BLaER1 (cell line): ENCODE data around the gene RNF150.

Source experiments
- H3K27ac ChIP-seq: shearing (Covaris generic); formaldehyde crosslinking; 2 replicates; pipeline ENCODE4 v1.8.1; 2022
- H3K27me3 ChIP-seq: shearing (Covaris generic); formaldehyde crosslinking; 2 replicates; pipeline ENCODE4 v1.8.1; 2022
- H3K36me3 ChIP-seq: shearing (Covaris generic); formaldehyde crosslinking; 2 replicates; pipeline ENCODE4 v1.8.1; 2022
- H3K4me1 ChIP-seq: shearing (Covaris generic); formaldehyde crosslinking; 2 replicates; pipeline ENCODE4 v1.8.1; 2022
- H3K4me2 ChIP-seq: shearing (Covaris generic); formaldehyde crosslinking; 2 replicates; pipeline ENCODE4 v1.8.1; 2022
- H3K4me3 ChIP-seq: shearing (Covaris generic); formaldehyde crosslinking; 2 replicates; pipeline ENCODE4 v1.8.1; 2022
- H3K9ac ChIP-seq: shearing (Covaris generic); formaldehyde crosslinking; 2 replicates; pipeline ENCODE4 v1.8.1; 2022
- H3K9me3 ChIP-seq: shearing (Covaris generic); formaldehyde crosslinking; 2 replicates; pipeline ENCODE4 v1.8.1; 2022
- H4K20me1 ChIP-seq: shearing (Covaris generic); formaldehyde crosslinking; 2 replicates; pipeline ENCODE4 v1.8.1; 2022
- Cebpa-rat ChIP-seq: shearing (Covaris generic); IDR thresholded peaks from 2 replicates; pipeline ENCODE4 v1.8.1; 2022

Gene RNF150

GRCh38 chr4:140865253-140866217, 267.7 kb downstream of the RNF150 start:
- no peak for TF ChIP-seq Cebpa-rat
- no peaks in the 10 kb centered on the region for H4K20me1 ChIP-seq
- no peak overlapping the region for H3K9ac ChIP-seq
- no peaks in the 10 kb centered on the region for H3K4me1 ChIP-seq
- no peak overlapping the region for H3K4me3 ChIP-seq
- H3K27ac ChIP-seq = no peak overlapping the region
- no peak overlapping the region for H3K4me2 ChIP-seq
- H3K27me3 ChIP-seq = no peaks in the 10 kb centered on the region
- H3K9me3 ChIP-seq = no peaks in the 10 kb centered on the region
- no peaks in the 10 kb centered on the region for H3K36me3 ChIP-seq

GRCh38 chr4:140863197-140863596, 270.1 kb downstream of the RNF150 start:
- Histone ChIP-seq H3K9ac (no peak overlapping the region), H3K9me3 (no peaks in the 10 kb centered on the region), H3K4me1 (no peaks in the 10 kb centered on the region), H3K4me3 (no peak overlapping the region), H3K36me3 (no peaks in the 10 kb centered on the region), H3K27me3 (no peaks in the 10 kb centered on the region), H3K27ac (no peak overlapping the region), H4K20me1 (no peaks in the 10 kb centered on the region), H3K4me2 (no peak overlapping the region)
- no peak for TF ChIP-seq Cebpa-rat

- no peak overlapping the region for H3K4me2 ChIP-seq
- no peak overlapping the region for H3K27ac ChIP-seq
- TF ChIP-seq Cebpa-rat = no peak
Observed at GRCh38 chr4:140862177-140862442, 271.2 kb downstream of the RNF150 start.

GRCh38 chr4:140861359-140862176, 271.7 kb downstream of the RNF150 start:
- no peak for TF ChIP-seq Cebpa-rat
- Histone ChIP-seq H3K4me3 (no peak overlapping the region), H3K27ac (no peak overlapping the region), H3K9me3 (no peaks in the 10 kb centered on the region), H3K36me3 (no peaks in the 10 kb centered on the region), H3K4me1 (no peaks in the 10 kb centered on the region), H3K27me3 (no peaks in the 10 kb centered on the region), H3K9ac (no peak overlapping the region), H4K20me1 (no peaks in the 10 kb centered on the region), H3K4me2 (no peak overlapping the region)

More at GRCh38 chr4:140862177-140862442, 271.2 kb downstream of the RNF150 start:
- H3K36me3 ChIP-seq = no peaks in the 10 kb centered on the region
- no peak overlapping the region for H3K9ac ChIP-seq
- no peak overlapping the region for H3K4me3 ChIP-seq
- H3K4me1 ChIP-seq = no peaks in the 10 kb centered on the region
- no peaks in the 10 kb centered on the region for H3K27me3 ChIP-seq
- no peaks in the 10 kb centered on the region for H4K20me1 ChIP-seq
- no peaks in the 10 kb centered on the region for H3K9me3 ChIP-seq

GRCh38 chr4:140858897-140859296, 274.4 kb downstream of the RNF150 start:
- no peak for TF ChIP-seq Cebpa-rat
- Histone ChIP-seq H3K27me3 (no peaks in the 10 kb centered on the region), H3K9me3 (no peaks in the 10 kb centered on the region), H3K36me3 (no peaks in the 10 kb centered on the region), H4K20me1 (no peaks in the 10 kb centered on the region), H3K4me2 (no peak overlapping the region), H3K4me3 (no peak overlapping the region), H3K27ac (no peak overlapping the region), H3K9ac (no peak overlapping the region), H3K4me1 (no peaks in the 10 kb centered on the region)

GRCh38 chr4:140857111-140857510, 276.2 kb downstream of the RNF150 start:
- no peaks in the 10 kb centered on the region for H3K27me3 ChIP-seq
- no peaks in the 10 kb centered on the region for H3K9me3 ChIP-seq
- no peak overlapping the region for H3K4me2 ChIP-seq
- H3K9ac ChIP-seq = no peak overlapping the region
- no peaks in the 10 kb centered on the region for H3K4me1 ChIP-seq
- no peak overlapping the region for H3K27ac ChIP-seq
- H3K4me3 ChIP-seq = no peak overlapping the region
- no peak for TF ChIP-seq Cebpa-rat
- H4K20me1 ChIP-seq = no peaks in the 10 kb centered on the region
- H3K36me3 ChIP-seq = no peaks in the 10 kb centered on the region

- Histone ChIP-seq H3K9me3 (no peaks in the 10 kb centered on the region), H4K20me1 (no peaks in the 10 kb centered on the region), H3K4me2 (no peak overlapping the region), H3K27ac (no peak overlapping the region), H3K27me3 (no peaks in the 10 kb centered on the region), H3K9ac (no peak overlapping the region), H3K4me3 (no peak overlapping the region), H3K4me1 (no peaks in the 10 kb centered on the region), H3K36me3 (no peaks in the 10 kb centered on the region)
- TF ChIP-seq Cebpa-rat = no peak
Observed at GRCh38 chr4:140856621-140857062, 276.6 kb downstream of the RNF150 start.

GRCh38 chr4:140854168-140854567, 279.1 kb downstream of the RNF150 start:
- Histone ChIP-seq H3K4me2 (no peak overlapping the region), H3K4me1 (no peaks in the 10 kb centered on the region), H3K4me3 (no peak overlapping the region), H3K9me3 (no peaks in the 10 kb centered on the region), H4K20me1 (no peaks in the 10 kb centered on the region), H3K27ac (no peak overlapping the region), H3K36me3 (no peaks in the 10 kb centered on the region), H3K9ac (no peak overlapping the region), H3K27me3 (no peaks in the 10 kb centered on the region)
- TF ChIP-seq Cebpa-rat = no peak

- Histone ChIP-seq H3K9me3 (no peaks in the 10 kb centered on the region), H3K4me1 (no peaks in the 10 kb centered on the region), H3K4me2 (no peak overlapping the region), H3K27me3 (no peaks in the 10 kb centered on the region), H3K9ac (no peak overlapping the region), H3K4me3 (no peak overlapping the region), H3K27ac (no peak overlapping the region), H3K36me3 (no peaks in the 10 kb centered on the region), H4K20me1 (no peaks in the 10 kb centered on the region)
- no peak for TF ChIP-seq Cebpa-rat
Observed at GRCh38 chr4:140851804-140852203, 281.5 kb downstream of the RNF150 start.

GRCh38 chr4:140851032-140851636, 282.1 kb downstream of the RNF150 start:
- Histone ChIP-seq H4K20me1 (no peaks in the 10 kb centered on the region), H3K9me3 (no peaks in the 10 kb centered on the region), H3K36me3 (no peaks in the 10 kb centered on the region), H3K4me2 (no peak overlapping the region), H3K4me1 (no peaks in the 10 kb centered on the region), H3K9ac (no peak overlapping the region), H3K4me3 (no peak overlapping the region), H3K27ac (no peak overlapping the region), H3K27me3 (no peaks in the 10 kb centered on the region)
- no peak for TF ChIP-seq Cebpa-rat
